Esophagus squamous epithelium (tissue), 4 donors: ENCODE measurements around the gene TMA7.

Source experiments
- POLR2A ChIP-seq, 4 donors: fragments of 450-650 bp; IDR thresholded peaks; one replicate each; pipeline ENCODE4 v1.6.1; 2017; ENCODE audit warnings: antibody characterized with exemption in 4 of 4, mild to moderate bottlenecking in 4 of 4, moderate library complexity in 3 of 4
- TF ChIP-seq, protein P1 (sequence below), 6 experiments: fragments of 450-650 bp in 4 of 6; fragments of 200-600 bp in 2 of 6; sonication (generic) in 2 of 6; IDR thresholded peaks; one replicate each; pipeline ENCODE4 v1.5.1; 2016 to 2019; ENCODE audit warnings: antibody characterized with exemption in 6 of 6, mild to moderate bottlenecking in 4 of 6, moderate library complexity in 4 of 6

DNA sequence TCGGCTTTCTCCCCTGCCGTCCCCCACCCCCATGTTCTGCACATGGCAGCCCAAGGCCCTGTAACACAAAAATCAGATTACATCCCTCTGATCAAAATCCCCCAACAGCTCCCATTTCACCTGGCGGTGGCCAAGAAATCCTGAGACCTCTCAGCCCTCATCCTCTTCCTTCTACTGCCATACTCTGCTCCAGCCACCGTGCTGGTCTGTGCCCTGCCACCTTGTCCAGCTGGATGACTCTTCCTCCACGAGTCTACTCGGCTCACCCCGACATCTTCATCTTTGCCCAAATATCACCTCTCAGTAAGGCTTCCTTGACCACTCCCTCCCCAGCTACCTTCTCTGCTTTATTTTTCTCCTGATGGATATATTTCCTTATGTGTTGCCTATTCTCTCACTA, 3.2 kb upstream of the TMA7 start:
- no peak for TF ChIP-seq POLR2A (IDR thresholded peaks at IDR 0.05)
- TF ChIP-seq, protein P1, sequence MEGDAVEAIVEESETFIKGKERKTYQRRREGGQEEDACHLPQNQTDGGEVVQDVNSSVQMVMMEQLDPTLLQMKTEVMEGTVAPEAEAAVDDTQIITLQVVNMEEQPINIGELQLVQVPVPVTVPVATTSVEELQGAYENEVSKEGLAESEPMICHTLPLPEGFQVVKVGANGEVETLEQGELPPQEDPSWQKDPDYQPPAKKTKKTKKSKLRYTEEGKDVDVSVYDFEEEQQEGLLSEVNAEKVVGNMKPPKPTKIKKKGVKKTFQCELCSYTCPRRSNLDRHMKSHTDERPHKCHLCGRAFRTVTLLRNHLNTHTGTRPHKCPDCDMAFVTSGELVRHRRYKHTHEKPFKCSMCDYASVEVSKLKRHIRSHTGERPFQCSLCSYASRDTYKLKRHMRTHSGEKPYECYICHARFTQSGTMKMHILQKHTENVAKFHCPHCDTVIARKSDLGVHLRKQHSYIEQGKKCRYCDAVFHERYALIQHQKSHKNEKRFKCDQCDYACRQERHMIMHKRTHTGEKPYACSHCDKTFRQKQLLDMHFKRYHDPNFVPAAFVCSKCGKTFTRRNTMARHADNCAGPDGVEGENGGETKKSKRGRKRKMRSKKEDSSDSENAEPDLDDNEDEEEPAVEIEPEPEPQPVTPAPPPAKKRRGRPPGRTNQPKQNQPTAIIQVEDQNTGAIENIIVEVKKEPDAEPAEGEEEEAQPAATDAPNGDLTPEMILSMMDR (IDR thresholded peaks at IDR 0.05): no peak
